ENCODE data around the gene KNG1.

DNA sequence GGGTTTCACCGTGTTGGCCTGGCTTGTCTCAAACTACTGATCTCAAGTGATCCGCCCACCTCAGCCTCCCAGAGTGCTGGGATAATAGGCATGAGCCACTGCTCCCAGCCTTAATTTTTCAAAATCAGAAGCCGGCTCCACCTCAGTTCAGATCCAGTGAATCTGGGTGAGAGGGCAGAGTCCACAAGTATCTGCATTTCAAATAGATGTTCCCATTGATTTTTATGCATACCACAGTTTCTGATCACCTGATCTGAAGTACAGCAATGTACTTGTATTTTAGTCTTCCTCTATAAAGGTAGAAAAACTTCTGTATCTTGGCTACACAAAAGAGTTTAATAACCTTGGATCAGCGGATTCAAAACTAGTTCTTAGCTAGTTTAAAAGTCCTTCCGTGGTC, 62.0 kb downstream of the KNG1 start:
- TF ChIP-seq KDM1A (IDR thresholded peaks at IDR 0.05; ENCODE audit: borderline replicate concordance) (no peak), CTCF (IDR thresholded peaks at IDR 0.05 in 2 of 3, conservative IDR thresholded peaks at IDR 0.05 in 1 of 3; ENCODE audit: control insufficient read depth in 2 of 3, extremely low read depth in 1 of 3, insufficient read depth in 1 of 3, low read depth in 3 of 3, low read length in 3 of 3) (no peak), CHD1 (IDR thresholded peaks at IDR 0.05; ENCODE audit: low read depth, low read length) (no peak), SUZ12 (IDR thresholded peaks at IDR 0.05; ENCODE audit: unreplicated experiment) (no peak), EZH2 (IDR thresholded peaks at IDR 0.05; ENCODE audit: borderline replicate concordance, control insufficient read depth, low read depth, low read length) (no peak)
- TF ChIP-seq, protein P1, sequence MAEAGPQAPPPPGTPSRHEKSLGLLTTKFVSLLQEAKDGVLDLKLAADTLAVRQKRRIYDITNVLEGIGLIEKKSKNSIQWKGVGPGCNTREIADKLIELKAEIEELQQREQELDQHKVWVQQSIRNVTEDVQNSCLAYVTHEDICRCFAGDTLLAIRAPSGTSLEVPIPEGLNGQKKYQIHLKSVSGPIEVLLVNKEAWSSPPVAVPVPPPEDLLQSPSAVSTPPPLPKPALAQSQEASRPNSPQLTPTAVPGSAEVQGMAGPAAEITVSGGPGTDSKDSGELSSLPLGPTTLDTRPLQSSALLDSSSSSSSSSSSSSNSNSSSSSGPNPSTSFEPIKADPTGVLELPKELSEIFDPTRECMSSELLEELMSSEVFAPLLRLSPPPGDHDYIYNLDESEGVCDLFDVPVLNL (IDR thresholded peaks at IDR 0.05; ENCODE audit: low read depth, low read length), result no peak

All from GM12878 (cell line).